HCT116 (cell line): ENCODE data around the gene HECW1. TPM values are rescaled to one million over a fixed set of nuclear protein-coding genes. Genes with fewer than 3 reads are reported as not detected.

Source experiments
- ATAC-seq: fragments of 200-7000 bp; cut with Tn5 transposase; 2 replicates; pipeline ENCODE4 v1.9.1; 2020; ENCODE audit warnings: mild to moderate bottlenecking, moderate library complexity
- BruUV-seq: library from RNA; stranded (reverse); fragments of 400-500 nt; replicated peaks from 2 replicates; lab custom pipeline; 2021; lab: Mats Ljungman, UMichigan
- CTCF ChIA-PET: fragments of 300-600 bp; sonication (Branson Sonifier 250); formaldehyde crosslinking; loops from one replicate; lab custom pipeline; 2021; ENCODE audit warnings: antibody characterized with exemption; lab: Charles Lee
- POLR2A ChIA-PET: fragments of 300-600, 350-600 bp; sonication (Branson Sonifier 250); formaldehyde crosslinking; loops from one replicate; lab custom pipeline; 2021; ENCODE audit warnings: antibody characterized with exemption; lab: Charles Lee
- RAD21 ChIA-PET, 2 experiments: fragments of 300-600 bp; sonication (Branson Sonifier 250); formaldehyde crosslinking; loops; one replicate each; lab custom pipeline; 2023; ENCODE audit warnings: low total read pairs in 2 of 2; ENCODE audit not compliant: uncharacterized antibody in 2 of 2, unreplicated experiment in 2 of 2, low non-redundant PET in 1 of 2; lab: Charles Lee
- DNase-seq: peaks from one replicate; pipeline ENCODE4 v3.0.0-alpha.2; 2010; ENCODE audit warnings: low read depth, low spot score
- H2AFZ ChIP-seq: fragments of 200-600 bp; shearing (Covaris generic), sonication (generic); 2 replicates; pipeline ENCODE4 v1.6.1; 2017; ENCODE audit warnings: low read depth, mixed run types, mixed read lengths, antibody characterized with exemption, low read length; ENCODE audit not compliant: poor library complexity, severe bottlenecking
- H3K27ac ChIP-seq: 2 replicates; pipeline ENCODE4 v1.5.1; 2012; ENCODE audit warnings: low read depth, low read length
- H3K27me3 ChIP-seq: fragments of 200-600 bp; sonication (generic); 2 replicates; pipeline ENCODE4 v1.6.1; 2016; ENCODE audit warnings: mixed run types, low read length, mixed read lengths; ENCODE audit not compliant: insufficient read depth
- H3K36me3 ChIP-seq, 2 experiments: fragments of 200-500 bp in 1 of 2; fragments of 200-600 bp in 1 of 2; sonication (Bioruptor generic) in 1 of 2; sonication (generic) in 1 of 2; 2 replicates each; pipeline versions ENCODE4 v1.5.1 to v1.6.1; 2014 to 2016; ENCODE audit warnings: low read length in 2 of 2, inconsistent platforms in 1 of 2, mixed read lengths in 1 of 2, mixed run types in 1 of 2; ENCODE audit not compliant: insufficient read depth in 2 of 2, control insufficient read depth in 1 of 2
- H3K4me1 ChIP-seq, 2 experiments: fragments of 200-600 bp in 1 of 2; sonication (generic) in 1 of 2; 2 replicates each; pipeline versions ENCODE4 v1.5.1 to v1.6.1; 2012 to 2017; ENCODE audit warnings: low read length in 2 of 2, inconsistent platforms in 1 of 2, mild to moderate bottlenecking in 1 of 2, mixed read lengths in 1 of 2, mixed run types in 1 of 2, moderate library complexity in 1 of 2; ENCODE audit not compliant: insufficient read depth in 2 of 2, control insufficient read depth in 1 of 2
- H3K4me2 ChIP-seq: fragments of 200-600 bp; sonication (generic); 2 replicates; pipeline ENCODE4 v1.6.1; 2017; ENCODE audit warnings: mixed run types, low read length, mixed read lengths
- H3K4me3 ChIP-seq, 2 experiments: fragments of 200-600 bp in 1 of 2; sonication (generic) in 1 of 2; replicated peaks in 1 of 2; 2 replicates each; pipeline ENCODE4 v1.5.1; 2011 to 2016; ENCODE audit warnings: low read length in 2 of 2, control low read depth in 1 of 2, low read depth in 1 of 2, mild to moderate bottlenecking in 1 of 2, mixed read lengths in 1 of 2, mixed run types in 1 of 2
- H3K79me2 ChIP-seq: fragments of 200-600 bp; sonication (generic); 2 replicates; pipeline ENCODE4 v1.6.1; 2017; ENCODE audit warnings: mild to moderate bottlenecking, mixed run types, low read length, moderate library complexity, mixed read lengths; ENCODE audit not compliant: insufficient read depth
- H3K9ac ChIP-seq: fragments of 200-600 bp; sonication (generic); 2 replicates; pipeline ENCODE4 v1.6.1; 2016; ENCODE audit warnings: low read length, mixed read lengths
- H3K9me2 ChIP-seq: fragments of 200-600 bp; sonication (generic), shearing (Covaris generic); 2 replicates; pipeline ENCODE4 v1.6.1; 2017; ENCODE audit warnings: mixed run types, mild to moderate bottlenecking, moderate library complexity; ENCODE audit not compliant: insufficient read depth
- H3K9me3 ChIP-seq, 2 experiments: fragments of 200-500 bp in 1 of 2; fragments of 200-600 bp in 1 of 2; sonication (Bioruptor generic) in 1 of 2; sonication (generic) in 1 of 2; 2 replicates each; pipeline ENCODE4 v1.6.1; 2014 to 2017; ENCODE audit warnings: low read length in 2 of 2, mixed read lengths in 2 of 2, inconsistent platforms in 1 of 2, low read depth in 1 of 2, mild to moderate bottlenecking in 1 of 2, mixed run types in 1 of 2, moderate library complexity in 1 of 2; ENCODE audit not compliant: control insufficient read depth in 1 of 2, insufficient read depth in 1 of 2
- H4K20me1 ChIP-seq: fragments of 200-600 bp; sonication (generic), shearing (Covaris generic); 2 replicates; pipeline ENCODE4 v1.6.1; 2017; ENCODE audit warnings: mixed run types, mild to moderate bottlenecking, moderate library complexity; ENCODE audit not compliant: insufficient read depth
- ATF3 ChIP-seq: IDR thresholded peaks from 2 replicates; pipeline ENCODE4 v1.6.1; 2012
- CTCF ChIP-seq, 3 experiments: fragments of 200-600 bp in 1 of 3; sonication (generic) in 1 of 3; IDR thresholded peaks in 2 of 3; conservative IDR thresholded peaks in 1 of 3; 2 replicates each; pipeline ENCODE4 v1.5.1; 2012 to 2017; ENCODE audit warnings: low read depth in 2 of 3, low read length in 2 of 3, antibody characterized with exemption in 1 of 3, borderline replicate concordance in 1 of 3, control low read depth in 1 of 3, mild to moderate bottlenecking in 1 of 3, mixed read lengths in 1 of 3, mixed run types in 1 of 3, moderate library complexity in 1 of 3; ENCODE audit not compliant: insufficient read depth in 1 of 3
- EGR1 ChIP-seq: IDR thresholded peaks from 2 replicates; pipeline ENCODE4 v1.6.1; 2012; ENCODE audit warnings: low read depth
- EZH2 ChIP-seq: fragments of 200-600 bp; sonication (generic); IDR thresholded peaks from 2 replicates; pipeline ENCODE4 v1.6.1; 2017; ENCODE audit warnings: antibody characterized with exemption, mixed run types
- JUND ChIP-seq: IDR thresholded peaks from 2 replicates; pipeline ENCODE4 v1.6.1; 2012
- POLR2AphosphoS5 ChIP-seq: IDR thresholded peaks from 2 replicates; pipeline ENCODE4 v1.6.1; 2011; ENCODE audit warnings: mild to moderate bottlenecking, low read depth, low read length, moderate library complexity
- SRF ChIP-seq: IDR thresholded peaks from 2 replicates; pipeline ENCODE4 v1.6.1; 2012; ENCODE audit warnings: low read depth
- TCF7L2 ChIP-seq: IDR thresholded peaks from 2 replicates; pipeline ENCODE4 v1.7.0; 2011; ENCODE audit warnings: borderline replicate concordance, inconsistent platforms; ENCODE audit not compliant: insufficient read depth, insufficient read length; ENCODE audit errors: extremely low read depth
- YY1 ChIP-seq: IDR thresholded peaks from 2 replicates; pipeline ENCODE4 v1.6.1; 2011; ENCODE audit warnings: low read length, low read depth, moderate library complexity, mild to moderate bottlenecking; ENCODE audit not compliant: insufficient replicate concordance; ENCODE audit errors: extremely low read depth
- ZBTB33 ChIP-seq: IDR thresholded peaks from 2 replicates; pipeline ENCODE4 v1.6.1; 2011; ENCODE audit warnings: mild to moderate bottlenecking, low read length, moderate library complexity; ENCODE audit not compliant: insufficient replicate concordance; ENCODE audit errors: extremely low read depth
- ZNF274 ChIP-seq: fragments of 200-500 bp; sonication (Bioruptor generic); IDR thresholded peaks from 2 replicates; pipeline ENCODE4 v1.6.1; 2014; ENCODE audit warnings: mild to moderate bottlenecking, low read depth, low read length, inconsistent platforms
- intact Hi-C: fragments of 100-400 bp; cut with micrococcal nuclease; formaldehyde crosslinking; loops from 2 replicates; pipeline ENCODE4 v1.10.0; 2022
- total RNA-seq: library from RNA; stranded (reverse); gene quantifications from one replicate; pipeline ENCODE4 v1.2.1, GENCODE V29; 2021; ENCODE audit not compliant: unreplicated experiment

The HECW1 gene
- total RNA-seq, 1 experiment from 2014 or later, result 5.6 TPM

GRCh38 chr7:43528576-43529354, 416.3 kb downstream of the HECW1 start (continued):
- TF ChIP-seq ATF3, result no peak
- no peak for TF ChIP-seq EZH2
- no peak for TF ChIP-seq ZBTB33

GRCh38 chr7:43530553-43531410, 418.3 kb downstream of the HECW1 start:
- H2AFZ ChIP-seq, result no peak overlapping the region
- ATAC-seq (no peak), DNase-seq (no peak)
- no peak overlapping the region for H3K27ac ChIP-seq
- no peak for TF ChIP-seq CTCF (IDR thresholded peaks at IDR 0.05 in 2 of 3, conservative IDR thresholded peaks at IDR 0.05 in 1 of 3; ENCODE audit: borderline replicate concordance in 1 of 3, insufficient read depth in 1 of 3, low read depth in 2 of 3, low read length in 2 of 3)
- no peak for TF ChIP-seq ATF3
- no peak for TF ChIP-seq TCF7L2
- no peak for TF ChIP-seq JUND
- no peak for TF ChIP-seq ZNF274
- no peak for TF ChIP-seq SRF
- TF ChIP-seq YY1, result no peak
- TF ChIP-seq POLR2AphosphoS5, result no peak
- no peak for TF ChIP-seq EGR1
- no peaks in the 10 kb centered on the region for H3K36me3 ChIP-seq
- RAD21 ChIA-PET, result no interaction called here
- H3K4me2 ChIP-seq, result no peak overlapping the region
- CTCF ChIA-PET, result no interaction called here
- intact Hi-C loops, result no loop called here
- no peaks in the 10 kb centered on the region for H4K20me1 ChIP-seq
- H3K79me2 ChIP-seq, result no peaks in the 10 kb centered on the region
- no peaks in the 10 kb centered on the region for H3K9me2 ChIP-seq
- H3K27me3 ChIP-seq, result no peaks in the 10 kb centered on the region
- POLR2A ChIA-PET, result no interaction called here
- no TSS peak for BruUV-seq
- H3K4me3 ChIP-seq, result no peak overlapping the region
- no peak overlapping the region for H3K9ac ChIP-seq
- H3K4me1 ChIP-seq, result no peaks in the 10 kb centered on the region
- H3K9me3 ChIP-seq, result no peaks in the 10 kb centered on the region
